HG02885 (cell line): ENCODE results near the gene PLCB1.
A peak's percentile ranks its signal among the peaks of the same experiment; 100 is the strongest.
"Not testable (repeated sequence)": the region's sequence is repeated elsewhere in the genome, so short reads cannot be mapped to it uniquely, and the experiment has no call there.

ENCODE experiments used
- ATAC-seq: cut with Tn5 transposase; IDR thresholded peaks from one replicate; pipeline ENCODE4 v1.9.1; 2021; ENCODE audit warnings: mild to moderate bottlenecking; ENCODE audit not compliant: unreplicated experiment, poor library complexity

The PLCB1 gene

GRCh38 chr20:8425016-8425415 lies 292.9 kb downstream of the PLCB1 start:
- ATAC-seq = no peak

GRCh38 chr20:8425802-8426201 lies 293.7 kb downstream of the PLCB1 start:
- ATAC-seq = no peak

- ATAC-seq = no peak
Measured at GRCh38 chr20:8427419-8428040, 295.5 kb downstream of the PLCB1 start.

GRCh38 chr20:8428988-8429387 lies 296.9 kb downstream of the PLCB1 start:
- no peak for ATAC-seq

- no peak for ATAC-seq
Measured at GRCh38 chr20:8431538-8432434, 299.7 kb downstream of the PLCB1 start.

GRCh38 chr20:8432435-8433148 lies 300.5 kb downstream of the PLCB1 start:
- no peak for ATAC-seq

GRCh38 chr20:8433291-8433690 lies 301.2 kb downstream of the PLCB1 start:
- ATAC-seq = no peak

GRCh38 chr20:8434326-8434876 lies 302.3 kb downstream of the PLCB1 start:
- ATAC-seq = no peak

- no peak for ATAC-seq
Measured at GRCh38 chr20:8435285-8436035, 303.4 kb downstream of the PLCB1 start.

GRCh38 chr20:8436938-8437337 lies 304.9 kb downstream of the PLCB1 start:
- ATAC-seq = not testable (repeated sequence)

GRCh38 chr20:8438748-8439147 lies 306.7 kb downstream of the PLCB1 start:
- no peak for ATAC-seq

GRCh38 chr20:8443464-8444072 lies 311.5 kb downstream of the PLCB1 start:
- no peak for ATAC-seq

GRCh38 chr20:8447262-8448120 lies 315.4 kb downstream of the PLCB1 start:
- no peak for ATAC-seq

GRCh38 chr20:8449123-8449522 lies 317.1 kb downstream of the PLCB1 start:
- ATAC-seq = no peak

- ATAC-seq = peak; percentile 73
Measured at GRCh38 chr20:8454137-8454712, 322.2 kb downstream of the PLCB1 start.

GRCh38 chr20:8456765-8457164 lies 324.7 kb downstream of the PLCB1 start:
- ATAC-seq = no peak

GRCh38 chr20:8457978-8458377 lies 325.9 kb downstream of the PLCB1 start:
- ATAC-seq = no peak

- ATAC-seq = no peak
Measured at GRCh38 chr20:8461186-8461585, 329.1 kb downstream of the PLCB1 start.
